ENCODE measurements around the gene CWC25.
A peak's percentile ranks its signal among the peaks of the same experiment; 100 is the strongest.
"Not testable (repeated sequence)": the region's sequence is repeated elsewhere in the genome, so short reads cannot be mapped to it uniquely, and the experiment has no call there.

The CWC25 gene

GRCh38 chr17:38796451-38797157, 28.5 kb downstream of the CWC25 start:
- H3K4me3 ChIP-seq (ENCODE audit: low read length): no peak overlapping the region
- DNase-seq (ENCODE audit: low read depth): no peak
- no peak for TF ChIP-seq CTCF (IDR thresholded peaks at IDR 0.05; ENCODE audit: insufficient read depth, low read depth, low read length, missing control alignments)

DNA sequence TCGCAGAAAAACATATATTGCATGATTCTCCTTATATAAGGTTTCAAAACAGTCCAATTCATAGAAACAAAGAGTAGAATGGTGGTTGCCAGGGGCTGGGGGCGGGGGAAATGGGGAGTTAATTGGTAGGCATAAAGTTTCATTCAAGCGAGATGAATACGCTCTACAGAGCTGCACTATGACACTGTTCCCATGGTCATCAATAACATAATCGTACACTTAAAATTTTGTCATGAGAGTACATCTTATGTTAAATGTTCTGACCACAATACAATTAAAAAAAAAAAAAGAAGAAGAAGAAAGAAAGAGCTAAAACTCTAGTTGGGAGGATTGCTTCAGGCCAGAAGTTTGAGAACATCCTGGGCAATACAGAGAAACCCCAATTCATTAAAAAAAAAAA, 30.9 kb downstream of the CWC25 start:
- no peak for TF ChIP-seq CTCF (IDR thresholded peaks at IDR 0.05; ENCODE audit: insufficient read depth, low read depth, low read length, missing control alignments)
- no peak for DNase-seq (ENCODE audit: low read depth)

DNA sequence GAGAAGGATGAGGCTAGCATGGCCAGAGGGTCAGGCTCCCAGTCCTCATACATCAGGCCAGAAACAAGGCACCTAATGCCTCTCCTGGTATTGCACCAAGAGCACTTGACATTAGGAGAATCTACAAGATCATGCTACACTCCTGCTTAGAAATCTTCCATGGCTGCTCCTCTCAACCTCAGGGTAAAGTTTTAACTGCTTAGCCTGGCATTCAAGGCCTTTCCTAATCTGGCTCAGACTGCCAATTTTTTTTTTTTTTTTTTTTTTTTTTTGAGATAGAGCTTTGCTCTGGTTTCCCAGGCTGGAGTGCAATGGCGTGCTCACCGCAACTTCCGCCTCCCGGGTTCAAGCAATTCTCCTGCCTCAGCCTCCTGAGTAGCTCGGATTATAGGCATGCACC, 34.0 kb downstream of the CWC25 start:
- no peak for DNase-seq (ENCODE audit: low read depth)
- no peak overlapping the region for H3K4me3 ChIP-seq (ENCODE audit: low read length)
- no peak for TF ChIP-seq CTCF (IDR thresholded peaks at IDR 0.05; ENCODE audit: insufficient read depth, low read depth, low read length, missing control alignments)

More for the DNA sequence above, 30.9 kb downstream of the CWC25 start:
- no peak overlapping the region for H3K4me3 ChIP-seq (ENCODE audit: low read length)

DNA sequence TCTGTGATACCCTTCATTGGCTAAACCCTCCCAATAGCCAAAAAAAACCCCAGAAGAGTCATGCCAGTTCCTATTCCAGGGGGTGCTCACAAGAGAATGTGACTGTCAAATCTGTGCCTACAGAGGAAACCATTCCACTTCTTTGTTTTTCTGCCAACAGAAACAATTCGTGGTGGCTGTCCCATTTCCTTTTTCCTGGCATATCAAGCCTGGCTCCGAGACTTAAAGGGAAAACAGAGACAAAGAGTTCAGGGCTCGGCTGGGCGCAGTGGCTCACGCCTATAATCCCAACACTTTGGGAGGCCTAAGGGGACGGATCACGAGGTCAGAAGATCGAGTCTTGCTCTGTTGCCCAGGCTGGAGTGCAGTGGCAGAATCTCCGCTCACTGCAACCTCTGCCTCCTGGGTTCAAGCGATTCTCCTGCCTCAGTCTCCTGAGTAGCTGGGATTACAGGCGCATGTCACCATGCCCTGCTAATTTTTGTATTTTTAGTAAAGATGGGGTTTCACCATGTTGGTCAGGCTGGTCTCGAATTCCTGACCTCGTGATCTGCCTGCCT, 34.9 kb downstream of the CWC25 start:
- not testable (repeated sequence) for DNase-seq (ENCODE audit: low read depth); H3K4me3 ChIP-seq (ENCODE audit: low read length)

GRCh38 chr17:38789185-38789584, 35.9 kb downstream of the CWC25 start:
- H3K4me3 ChIP-seq (ENCODE audit: low read length): no peak overlapping the region
- TF ChIP-seq CTCF (IDR thresholded peaks at IDR 0.05; ENCODE audit: insufficient read depth, low read depth, low read length, missing control alignments): no peak
- DNase-seq (ENCODE audit: low read depth): no peak

DNA sequence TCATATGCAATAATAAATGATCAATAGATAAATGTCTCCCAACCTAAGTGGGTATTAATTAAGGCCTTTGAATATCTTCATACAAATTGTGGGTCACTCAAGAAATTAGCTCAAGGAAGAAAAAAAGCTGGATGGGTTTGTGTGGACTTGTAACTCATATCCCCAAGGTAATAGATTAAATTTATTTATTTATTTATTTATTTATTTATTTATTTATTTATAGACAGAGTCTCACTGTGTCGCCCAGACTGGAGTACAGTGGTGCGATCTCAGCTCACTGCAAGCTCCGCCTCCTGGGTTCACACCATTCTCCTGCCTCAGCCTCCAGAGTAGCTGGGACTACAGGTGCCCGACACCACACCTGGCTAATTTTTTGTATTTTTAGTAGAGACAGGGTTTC, 37.1 kb downstream of the CWC25 start:
- H3K4me3 ChIP-seq (ENCODE audit: low read length); DNase-seq (ENCODE audit: low read depth): not testable (repeated sequence)

DNA sequence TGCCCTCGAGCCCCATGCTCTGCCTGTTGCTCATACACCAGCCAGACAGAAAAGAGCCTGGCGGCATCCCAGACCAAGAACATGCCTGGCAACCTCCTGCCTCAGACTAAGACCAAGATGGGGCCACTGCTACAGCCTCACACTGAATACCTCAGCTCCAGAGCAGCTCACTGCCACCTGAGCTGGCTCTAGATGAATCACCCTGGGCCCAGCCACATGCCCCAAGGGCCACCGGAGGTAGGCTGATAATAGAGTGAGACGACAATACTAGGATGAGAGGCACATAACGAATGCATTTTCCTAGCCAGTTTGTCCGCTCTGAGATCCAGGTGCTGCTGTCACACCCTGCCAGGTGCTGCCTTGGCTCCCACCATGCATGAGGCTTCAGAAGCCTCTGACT, 38.7 kb downstream of the CWC25 start:
- peak; percentile 50 for DNase-seq (ENCODE audit: low read depth)
- no peak overlapping the region for H3K4me3 ChIP-seq (ENCODE audit: low read length)
- no peak for TF ChIP-seq CTCF (IDR thresholded peaks at IDR 0.05; ENCODE audit: insufficient read depth, low read depth, low read length, missing control alignments)

DNA sequence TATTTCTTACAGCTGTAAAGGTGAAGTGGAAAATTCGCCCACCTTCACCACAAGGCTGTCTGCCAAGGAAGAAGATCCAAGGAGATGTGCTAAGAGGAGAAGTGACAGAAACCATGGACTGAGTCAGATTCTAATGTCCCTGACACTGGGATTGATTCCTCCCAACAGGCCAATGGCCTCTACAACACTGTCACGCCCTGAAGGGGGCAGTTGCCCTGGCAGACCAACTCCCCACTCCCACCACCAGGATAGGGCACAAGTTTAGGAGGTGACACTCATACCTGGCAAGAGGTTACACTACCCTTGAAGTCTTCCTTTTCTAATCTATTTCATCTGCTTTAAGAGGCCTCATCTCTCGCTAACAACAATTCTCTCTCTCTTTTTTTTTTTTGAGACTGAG, 41.9 kb downstream of the CWC25 start:
- no peak for DNase-seq (ENCODE audit: low read depth)
- TF ChIP-seq CTCF (IDR thresholded peaks at IDR 0.05; ENCODE audit: insufficient read depth, low read depth, low read length, missing control alignments): no peak
- H3K4me3 ChIP-seq (ENCODE audit: low read length): no peak overlapping the region
